Omental fat pad (tissue), 4 donors: Measurements from ENCODE around the gene TNS1. TPM values are rescaled to one million over a fixed set of nuclear protein-coding genes. Genes with fewer than 3 reads are reported as not detected.
A peak's percentile ranks its signal among the peaks of the same experiment; 100 is the strongest.

Experiments used
- ATAC-seq: fragments of 150-250 bp; one replicate; pipeline ENCODE4 v1.9.1; 2016; ENCODE audit warnings: mild to moderate bottlenecking, moderate library complexity; ENCODE audit not compliant: low FRiP score
- DNase-seq: peaks from one replicate; pipeline ENCODE4 v3.0.0-alpha.2; 2019; ENCODE audit warnings: low spot score
- CTCF ChIP-seq, 3 donors: fragments of 450-650 bp; IDR thresholded peaks; one replicate each; pipeline ENCODE4 v1.5.1; 2016 to 2017; ENCODE audit warnings: antibody characterized with exemption in 3 of 3, mild to moderate bottlenecking in 3 of 3, moderate library complexity in 2 of 3
- total RNA-seq, 4 donors: library from RNA; depleted of rRNA; stranded (reverse); fragments of >200 nt; gene quantifications; one replicate each; pipeline ENCODE4 v1.1.0, GENCODE V29; 2016

Gene TNS1
- total RNA-seq, 4 donors from 2014 or later = 135 to 453 (median 361) TPM

- ATAC-seq (no peak), DNase-seq (no peak)
- TF ChIP-seq CTCF (IDR thresholded peaks at IDR 0.05) = no peak
Observed at GRCh38 chr2:217859926-217860325, 142.9 kb downstream of the TNS1 start.

GRCh38 chr2:217858519-217859491, 144.0 kb downstream of the TNS1 start:
- DNase-seq (no peak), ATAC-seq (peak; percentile 76)
- TF ChIP-seq CTCF (IDR thresholded peaks at IDR 0.05) = no peak

- ATAC-seq (no peak), DNase-seq (no peak)
- TF ChIP-seq CTCF (IDR thresholded peaks at IDR 0.05) = no peak
Observed at GRCh38 chr2:217857624-217858506, 144.9 kb downstream of the TNS1 start.

- no peak for ATAC-seq
- no peak for TF ChIP-seq CTCF (IDR thresholded peaks at IDR 0.05)
Observed at GRCh38 chr2:217856871-217857270, 145.9 kb downstream of the TNS1 start.

GRCh38 chr2:217856159-217856558, 146.6 kb downstream of the TNS1 start:
- TF ChIP-seq CTCF (IDR thresholded peaks at IDR 0.05) = no peak
- ATAC-seq (no peak), DNase-seq (no peak)

More at GRCh38 chr2:217856871-217857270, 145.9 kb downstream of the TNS1 start:
- DNase-seq = no peak

- DNase-seq = no peak
- no peak for TF ChIP-seq CTCF (IDR thresholded peaks at IDR 0.05)
- no peak for ATAC-seq
Observed at GRCh38 chr2:217854684-217855420, 147.9 kb downstream of the TNS1 start.
